Astrocyte (in vitro differentiated cells and primary cell): Measurements from ENCODE around the gene NFKBIL1. TPM values are rescaled to one million over a fixed set of nuclear protein-coding genes. Genes with fewer than 3 reads are reported as not detected.

ENCODE experiments used
- DNase-seq: peaks from one replicate; pipeline ENCODE4 v3.0.0-alpha.2; 2010; ENCODE audit warnings: low read depth
- FAIRE-seq: peaks from 2 replicates; lab custom pipeline; 2011; peaks lifted over from hg19 to GRCh38; lab: Jason Lieb, UNC
- H2AFZ ChIP-seq: 2 replicates; pipeline ENCODE4 v1.6.0; 2012; ENCODE audit warnings: low read depth, low read length, inconsistent platforms
- H3K27ac ChIP-seq: 2 replicates; pipeline ENCODE4 v1.5.1; 2011; ENCODE audit warnings: low read depth, low read length, inconsistent platforms
- H3K27me3 ChIP-seq: 2 replicates; pipeline ENCODE4 v1.6.0; 2011; ENCODE audit warnings: low read length, inconsistent platforms; ENCODE audit not compliant: insufficient read depth
- H3K36me3 ChIP-seq: 2 replicates; pipeline ENCODE4 v1.5.1; 2011; ENCODE audit warnings: low read length, inconsistent platforms; ENCODE audit not compliant: insufficient read depth
- H3K4me1 ChIP-seq: 2 replicates; pipeline ENCODE4 v1.5.1; 2011; ENCODE audit warnings: low read length, inconsistent platforms; ENCODE audit not compliant: insufficient read depth
- H3K4me2 ChIP-seq: 2 replicates; pipeline ENCODE4 v1.6.0; 2012; ENCODE audit warnings: low read length, inconsistent platforms
- H3K4me3 ChIP-seq: 2 replicates; pipeline ENCODE4 v1.5.1; 2011; ENCODE audit warnings: low read depth, mild to moderate bottlenecking, low read length, inconsistent platforms; ENCODE audit not compliant: insufficient read depth
- H3K79me2 ChIP-seq: 2 replicates; pipeline ENCODE4 v1.6.0; 2012; ENCODE audit warnings: mild to moderate bottlenecking, low read length, inconsistent platforms; ENCODE audit not compliant: insufficient read depth
- H3K9ac ChIP-seq: 2 replicates; pipeline ENCODE4 v1.6.0; 2012; ENCODE audit warnings: mild to moderate bottlenecking, low read length, inconsistent platforms
- H3K9me3 ChIP-seq: 2 replicates; pipeline ENCODE4 v1.5.1; 2012; ENCODE audit warnings: low read depth, mild to moderate bottlenecking, low read length, inconsistent platforms; ENCODE audit not compliant: insufficient read depth
- H4K20me1 ChIP-seq: 2 replicates; pipeline ENCODE4 v1.6.0; 2012; ENCODE audit warnings: low read length, inconsistent platforms; ENCODE audit not compliant: insufficient read depth
- H3K27ac Mint-ChIP-seq: one replicate; pipeline ENCODE4 v1.8.0; 2021; ENCODE audit warnings: mild to moderate bottlenecking, mixed read lengths; ENCODE audit not compliant: unreplicated experiment
- H3K27me3 Mint-ChIP-seq: one replicate; pipeline ENCODE4 v1.8.0; 2021; ENCODE audit warnings: low read depth, mixed read lengths; ENCODE audit not compliant: unreplicated experiment
- H3K36me3 Mint-ChIP-seq: one replicate; pipeline ENCODE4 v1.8.0; 2021; ENCODE audit warnings: low read depth, mixed read lengths; ENCODE audit not compliant: unreplicated experiment
- H3K4me1 Mint-ChIP-seq: one replicate; pipeline ENCODE4 v1.8.0; 2021; ENCODE audit warnings: low read depth, mixed read lengths; ENCODE audit not compliant: unreplicated experiment
- H3K4me3 Mint-ChIP-seq: one replicate; pipeline ENCODE4 v1.8.0; 2021; ENCODE audit warnings: mild to moderate bottlenecking, moderate library complexity, mixed read lengths; ENCODE audit not compliant: unreplicated experiment
- H3K9me3 Mint-ChIP-seq: one replicate; pipeline ENCODE4 v1.8.0; 2021; ENCODE audit warnings: mild to moderate bottlenecking, mixed read lengths; ENCODE audit not compliant: unreplicated experiment
- CTCF ChIP-seq: IDR thresholded peaks from 2 replicates; pipeline ENCODE4 v1.5.1; 2011; ENCODE audit warnings: low read depth, mild to moderate bottlenecking, inconsistent platforms, low read length, moderate library complexity; ENCODE audit not compliant: insufficient read depth
- EZH2 ChIP-seq: IDR thresholded peaks from 2 replicates; pipeline ENCODE4 v1.6.1; 2012; ENCODE audit warnings: mild to moderate bottlenecking, low read length, inconsistent platforms; ENCODE audit not compliant: insufficient read depth
- total RNA-seq: library from RNA; stranded (reverse); gene quantifications from 2 replicates; pipeline ENCODE4 v1.2.1, GENCODE V29; 2021

Gene NFKBIL1
- total RNA-seq, 1 donor from 2014 or later, result 20.4 TPM

- Histone ChIP-seq H3K4me3 (no peak overlapping the region), H3K27ac (no peak overlapping the region), H3K36me3 (peaks cover 10% of the 10 kb centered on the region), H3K9me3 (no peaks in the 10 kb centered on the region), H3K27me3 (peaks cover 4% of the 10 kb centered on the region), H3K79me2 (no peaks in the 10 kb centered on the region), H4K20me1 (no peaks in the 10 kb centered on the region), H3K4me2 (peak overlapping the region; percentile 38), H2AFZ (no peak overlapping the region), H3K4me1 (peaks cover 8% of the 10 kb centered on the region), H3K9ac (no peak overlapping the region)
- Mint-ChIP-seq H3K27me3 (peaks cover 6% of the 10 kb centered on the region), H3K36me3 (peaks cover 3% of the 10 kb centered on the region), H3K4me1 (peaks cover 12% of the 10 kb centered on the region), H3K27ac (no peak overlapping the region), H3K9me3 (peaks cover 3% of the 10 kb centered on the region), H3K4me3 (peak overlapping the region; percentile 4)
- no peak for DNase-seq
- FAIRE-seq, result no peak
- TF ChIP-seq CTCF (no peak), EZH2 (no peak)
Measured at GRCh38 chr6:31513456-31514165, 33.8 kb upstream of the NFKBIL1 start.

GRCh38 chr6:31521835-31522234 lies 25.6 kb upstream of the NFKBIL1 start:
- Histone ChIP-seq H2AFZ (no peak overlapping the region), H3K9ac (no peak overlapping the region), H3K9me3 (no peaks in the 10 kb centered on the region), H3K27ac (no peak overlapping the region), H3K27me3 (peaks cover 4% of the 10 kb centered on the region), H3K4me1 (peaks cover 8% of the 10 kb centered on the region), H3K36me3 (no peaks in the 10 kb centered on the region), H4K20me1 (peaks cover 5% of the 10 kb centered on the region), H3K4me2 (no peak overlapping the region), H3K79me2 (no peaks in the 10 kb centered on the region), H3K4me3 (no peak overlapping the region)
- Mint-ChIP-seq H3K9me3 (no peaks in the 10 kb centered on the region), H3K27me3 (peaks cover 16% of the 10 kb centered on the region), H3K36me3 (no peaks in the 10 kb centered on the region), H3K4me1 (peaks cover 7% of the 10 kb centered on the region), H3K27ac (no peak overlapping the region), H3K4me3 (no peak overlapping the region)
- no peak for TF ChIP-seq EZH2
- no peak for TF ChIP-seq CTCF
- DNase-seq (no peak), FAIRE-seq (no peak)

- H3K27ac Mint-ChIP-seq, result no peak overlapping the region
- H3K4me2 ChIP-seq, result peak overlapping the region; percentile 25
- H3K4me1 ChIP-seq, result peaks cover 8% of the 10 kb centered on the region
- H3K9me3 ChIP-seq, result no peaks in the 10 kb centered on the region
- H4K20me1 ChIP-seq, result peaks cover 28% of the 10 kb centered on the region
- FAIRE-seq (no peak), DNase-seq (no peak)
- peaks cover 5% of the 10 kb centered on the region for H3K27me3 Mint-ChIP-seq
- H3K36me3 ChIP-seq, result peaks cover 5% of the 10 kb centered on the region
- no peak overlapping the region for H2AFZ ChIP-seq
- H3K36me3 Mint-ChIP-seq, result no peaks in the 10 kb centered on the region
- no peak overlapping the region for H3K4me3 Mint-ChIP-seq
- H3K4me3 ChIP-seq, result no peak overlapping the region
- no peaks in the 10 kb centered on the region for H3K79me2 ChIP-seq
- no peak overlapping the region for H3K9ac ChIP-seq
- TF ChIP-seq CTCF, result no peak
- no peak for TF ChIP-seq EZH2
- peaks cover 7% of the 10 kb centered on the region for H3K4me1 Mint-ChIP-seq
- H3K9me3 Mint-ChIP-seq, result no peaks in the 10 kb centered on the region
- H3K27me3 ChIP-seq, result no peaks in the 10 kb centered on the region
- H3K27ac ChIP-seq, result peak overlapping the region; percentile 2
Measured at GRCh38 chr6:31525553-31525931, 21.9 kb upstream of the NFKBIL1 start.
